ENCODE data around the gene OR5B2. TPM values are rescaled to one million over a fixed set of nuclear protein-coding genes. Genes with fewer than 3 reads are reported as not detected.

OR5B2 gene
- total and polyA plus RNA-seq, 4 donors, result not detected

GRCh38 chr11:58451585-58451984, 23.7 kb upstream of the OR5B2 start:
- no peak overlapping the region for H3K9ac ChIP-seq (ENCODE audit: insufficient read depth in 1 of 2, low read length in 2 of 2)
- ATAC-seq (ENCODE audit: insufficient read depth, low FRiP score) (no peak), DNase-seq (no peak)
- WGBS, 2 donors, result 57 to 74% methylated on average over 3 of the region's 3 CpGs
- no peaks in the 10 kb centered on the region for H3K4me1 ChIP-seq (ENCODE audit: control insufficient read depth in 5 of 5, insufficient read depth in 5 of 5, low read length in 5 of 5)
- no peak for TF ChIP-seq CTCF (IDR thresholded peaks at IDR 0.05; ENCODE audit: control extremely low read depth, extremely low read depth)
- no peaks in the 10 kb centered on the region for H3K27me3 ChIP-seq (ENCODE audit: control insufficient read depth in 3 of 3, insufficient read depth in 3 of 3, low read length in 2 of 3)
- no peaks in the 10 kb centered on the region for H3K9me3 ChIP-seq (ENCODE audit: control insufficient read depth in 4 of 4, insufficient read depth in 3 of 4, low read length in 3 of 4)
- no peak overlapping the region for H3K27ac ChIP-seq (ENCODE audit: low read depth in 1 of 2, low read length in 1 of 2)
- H3K36me3 ChIP-seq (ENCODE audit: control insufficient read depth in 4 of 4, insufficient read depth in 4 of 4, low read length in 4 of 4), result no peaks in the 10 kb centered on the region
- no peak overlapping the region for H3K4me3 ChIP-seq

- Histone ChIP-seq H3K9ac (ENCODE audit: insufficient read depth in 1 of 2, low read length in 2 of 2) (no peak overlapping the region), H3K27me3 (ENCODE audit: control insufficient read depth in 3 of 3, insufficient read depth in 3 of 3, low read length in 2 of 3) (no peaks in the 10 kb centered on the region), H3K4me3 (no peak overlapping the region), H3K9me3 (ENCODE audit: control insufficient read depth in 4 of 4, insufficient read depth in 3 of 4, low read length in 3 of 4) (peaks cover 0 to 21% (median 6%) of the 10 kb centered on the region in 4 donors), H3K4me1 (ENCODE audit: control insufficient read depth in 5 of 5, insufficient read depth in 5 of 5, low read length in 5 of 5) (no peaks in the 10 kb centered on the region), H3K27ac (ENCODE audit: low read depth in 1 of 2, low read length in 1 of 2) (no peak overlapping the region), H3K36me3 (ENCODE audit: control insufficient read depth in 4 of 4, insufficient read depth in 4 of 4, low read length in 4 of 4) (no peaks in the 10 kb centered on the region)
- WGBS, 2 donors, result 85 to 89% methylated on average over 6 of the region's 6 CpGs
- no peak for ATAC-seq (ENCODE audit: insufficient read depth, low FRiP score)
- DNase-seq, result no peak
- no peak for TF ChIP-seq CTCF (IDR thresholded peaks at IDR 0.05; ENCODE audit: control extremely low read depth, extremely low read depth)
Measured at GRCh38 chr11:58446294-58446693, 18.4 kb upstream of the OR5B2 start.

GRCh38 chr11:58444300-58444699, 16.4 kb upstream of the OR5B2 start:
- H3K4me3 ChIP-seq, result no peak overlapping the region
- no peaks in the 10 kb centered on the region for H3K4me1 ChIP-seq (ENCODE audit: control insufficient read depth in 5 of 5, insufficient read depth in 5 of 5, low read length in 5 of 5)
- DNase-seq (no peak), ATAC-seq (ENCODE audit: insufficient read depth, low FRiP score) (no peak)
- H3K9ac ChIP-seq (ENCODE audit: insufficient read depth in 1 of 2, low read length in 2 of 2), result no peak overlapping the region
- TF ChIP-seq CTCF (IDR thresholded peaks at IDR 0.05; ENCODE audit: control extremely low read depth, extremely low read depth), result no peak
- no peak overlapping the region for H3K27ac ChIP-seq (ENCODE audit: low read depth in 1 of 2, low read length in 1 of 2)
- peaks cover 0 to 21% (median 8%) of the 10 kb centered on the region in 4 donors for H3K9me3 ChIP-seq (ENCODE audit: control insufficient read depth in 4 of 4, insufficient read depth in 3 of 4, low read length in 3 of 4)
- whole genome bisulfite sequencing, 2 donors, result 96 to 97% methylated on average over 2 of the region's 2 CpGs
- no peaks in the 10 kb centered on the region for H3K27me3 ChIP-seq (ENCODE audit: control insufficient read depth in 3 of 3, insufficient read depth in 3 of 3, low read length in 2 of 3)
- H3K36me3 ChIP-seq (ENCODE audit: control insufficient read depth in 4 of 4, insufficient read depth in 4 of 4, low read length in 4 of 4), result no peaks in the 10 kb centered on the region

- ATAC-seq (ENCODE audit: insufficient read depth, low FRiP score) (no peak), DNase-seq (no peak)
- H3K4me3 ChIP-seq, result no peak within 1 kb of the TSS
- no peaks in the 10 kb centered on the region for H3K4me1 ChIP-seq (ENCODE audit: control insufficient read depth in 5 of 5, insufficient read depth in 5 of 5, low read length in 5 of 5)
- no peaks in the 10 kb centered on the region for H3K27me3 ChIP-seq (ENCODE audit: control insufficient read depth in 3 of 3, insufficient read depth in 3 of 3, low read length in 2 of 3)
- peaks cover 0 to 23% (median 9%) of the 10 kb centered on the region in 4 donors for H3K9me3 ChIP-seq (ENCODE audit: control insufficient read depth in 4 of 4, insufficient read depth in 3 of 4, low read length in 3 of 4)
- H3K36me3 ChIP-seq (ENCODE audit: control insufficient read depth in 4 of 4, insufficient read depth in 4 of 4, low read length in 4 of 4), result no peaks in the 10 kb centered on the region
- TF ChIP-seq CTCF (IDR thresholded peaks at IDR 0.05; ENCODE audit: control extremely low read depth, extremely low read depth), result no peak
- H3K27ac ChIP-seq (ENCODE audit: low read depth in 1 of 2, low read length in 1 of 2), result no peak within 1 kb of the TSS
- no peak within 1 kb of the TSS for H3K9ac ChIP-seq (ENCODE audit: insufficient read depth in 1 of 2, low read length in 2 of 2)
- WGBS, 2 donors, result 94 to 95% methylated on average over 1 of the region's 1 CpG
Measured at GRCh38 chr11:58442136-58442535, 14.2 kb upstream of the OR5B2 start, which contains the start of gene OR5B12. Gene OR5B12 (minus strand): TSS chr11:58442236. CDS start chr11:58440151, 2,085 bp downstream.
